AG09319 (cell line): ENCODE results near the gene THSD7B.

Experiments used
- DNase-seq: peaks from one replicate; pipeline ENCODE4 v3.0.0-alpha.2; 2010; ENCODE audit warnings: low read depth; ENCODE audit errors: extremely low read depth
- CTCF ChIP-seq: IDR thresholded peaks from 2 replicates; pipeline ENCODE4 v1.5.1; 2011; ENCODE audit warnings: low read depth, mild to moderate bottlenecking, inconsistent platforms, low read length, moderate library complexity

The THSD7B gene

GRCh38 chr2:137187216-137187615, 421.9 kb downstream of the THSD7B start:
- no peak for DNase-seq
- TF ChIP-seq CTCF = no peak

GRCh38 chr2:137190411-137191195, 425.3 kb downstream of the THSD7B start:
- TF ChIP-seq CTCF = no peak
- DNase-seq = no peak

GRCh38 chr2:137192366-137193310, 427.3 kb downstream of the THSD7B start:
- TF ChIP-seq CTCF = no peak
- DNase-seq = no peak

GRCh38 chr2:137193401-137193800, 428.1 kb downstream of the THSD7B start:
- no peak for DNase-seq
- TF ChIP-seq CTCF = no peak

DNA sequence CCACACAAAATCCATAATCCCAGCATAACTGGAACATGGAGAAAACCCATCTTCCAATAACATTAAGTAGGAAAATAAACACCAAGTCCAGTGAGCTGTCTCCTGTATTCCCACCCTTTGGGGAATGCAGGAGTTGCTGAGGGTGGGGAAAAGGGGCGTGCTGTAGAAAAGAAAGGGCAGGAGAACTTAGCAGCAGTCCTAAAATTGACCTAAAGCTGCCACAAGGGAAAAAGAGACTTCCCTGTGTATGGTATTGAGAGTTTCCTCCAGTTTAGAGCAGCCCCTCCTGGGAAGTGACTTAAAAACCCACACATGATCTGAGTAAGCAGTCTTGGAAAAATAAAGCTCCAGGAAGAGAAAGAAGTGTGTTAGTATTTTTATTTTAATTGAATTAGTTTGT, 428.8 kb downstream of the THSD7B start:
- DNase-seq = no peak

DNA sequence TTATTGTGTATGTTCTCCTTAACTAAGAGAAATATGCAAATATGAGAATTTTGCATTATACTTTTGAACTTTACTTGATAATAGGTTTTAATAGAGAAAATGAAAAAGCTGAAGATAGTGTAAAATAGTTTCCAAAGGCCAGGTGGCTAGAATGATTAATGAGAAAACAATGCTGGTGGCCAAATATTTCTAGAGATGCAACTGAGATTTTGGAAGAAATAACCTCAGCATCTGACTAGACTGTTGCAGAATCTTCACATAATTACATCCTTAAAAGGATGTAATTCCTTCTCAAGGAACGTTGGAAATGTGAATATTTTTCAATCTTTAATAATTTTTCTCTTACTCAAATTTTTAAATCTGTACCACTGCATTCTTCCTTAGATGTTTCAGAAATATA, 434.4 kb downstream of the THSD7B start:
- DNase-seq = no peak
- no peak for TF ChIP-seq CTCF

More for the DNA sequence above, 428.8 kb downstream of the THSD7B start:
- no peak for TF ChIP-seq CTCF

DNA sequence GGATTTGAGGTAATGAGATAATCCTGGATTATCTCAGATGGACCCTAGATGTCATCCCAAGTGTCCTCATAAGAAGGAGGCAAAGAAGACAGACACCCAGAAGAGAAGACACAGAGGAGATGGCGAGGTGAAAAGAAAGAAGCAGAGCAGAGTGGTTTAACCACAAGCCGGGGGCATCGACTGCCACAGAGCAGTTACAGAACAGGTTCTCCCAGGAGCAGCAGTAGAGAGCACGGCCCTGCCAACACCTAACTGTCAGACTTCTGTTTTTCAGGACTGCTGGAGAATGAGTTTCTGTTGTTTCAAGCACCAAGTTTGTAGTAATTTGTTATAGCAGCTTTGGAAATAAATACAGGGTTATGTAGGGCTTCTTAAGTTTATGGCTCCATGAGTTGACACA, 437.0 kb downstream of the THSD7B start:
- no peak for DNase-seq
- TF ChIP-seq CTCF = no peak
